ENCODE measurements around the gene KIF5B.

GRCh38 chr10:32093650-32094049 is 37.4 kb upstream of the KIF5B start:
- TF ChIP-seq POLR2A (IDR thresholded peaks at IDR 0.05; ENCODE audit: low read length) = no peak
- TF ChIP-seq GATA1 (IDR thresholded peaks at IDR 0.05; ENCODE audit: low read depth, low read length) = no peak

All from erythroblast (primary cell).